Measurements from ENCODE around the gene GLI1. TPM values are rescaled to one million over a fixed set of nuclear protein-coding genes. Genes with fewer than 3 reads are reported as not detected.

The GLI1 gene
- total and polyA plus RNA-seq, 2 of the 13 experiments (the other 11 are each of a cell fraction or from before 2014, with no cell fraction given), result 0.09 to 0.20 TPM

GRCh38 chr12:57521525-57522010 lies 62.0 kb downstream of the GLI1 start:
- 2% methylated on average over 16 of the region's 17 CpGs for WGBS (ENCODE audit: low lambda C conversion rate)
- Histone ChIP-seq H3K27me3 (ENCODE audit: control insufficient read depth in 1 of 2, insufficient read depth in 2 of 2, low read length in 2 of 2) (no peaks in the 10 kb centered on the region; a peak in 1 of 5 replicates), H2AFZ (ENCODE audit: low read length) (no peak overlapping the region), H3K4me1 (ENCODE audit: insufficient read depth, low read length) (peaks cover 48% of the 10 kb centered on the region), H3K36me3 (replicated peaks in 1 of 2; ENCODE audit: control insufficient read depth in 1 of 2, insufficient read depth in 2 of 2, low read length in 2 of 2) (peaks cover 14 to 33% of the 10 kb centered on the region in 2 experiments), H3K9me3 (ENCODE audit: low read length) (no peaks in the 10 kb centered on the region), H3K79me2 (ENCODE audit: insufficient read depth, low read length) (peaks cover 39% of the 10 kb centered on the region), H3K9ac (ENCODE audit: insufficient read depth, low read depth, low read length) (peak overlapping the region; percentile 92), H3K4me2 (ENCODE audit: low read depth, low read length) (peak overlapping the region; percentile 93), H3K27ac (ENCODE audit: extremely low read length, insufficient read depth, low read length) (peak overlapping the region; percentile 86), H4K20me1 (ENCODE audit: insufficient read depth, low read length) (peaks cover 32% of the 10 kb centered on the region), H3K4me3 (replicated peaks in 1 of 3; ENCODE audit: insufficient read depth in 1 of 3, low read depth in 2 of 3, low read length in 3 of 3) (peak overlapping the region; percentile 59 to 93 (median 75))
- BruUV-seq (replicated peaks), result no TSS peak
- ATAC-seq (peak; percentile 48), DNase-seq (ENCODE audit: low spot score) (peak; percentile 72), FAIRE-seq (no peak)
- ChIA-PET POLR2A (interaction anchor here (1.4 to 7.8 kb wide), 9 partner anchors 9 to 89 kb away, joined by 4 to 90 read pairs (median 24); partner anchors contain the start of genes ARHGEF25, DCTN2 and INHBE), CTCF (ENCODE audit: low intra/inter-chr PET ratio, low total read pairs) (no interaction called here)
- in situ Hi-C loops (cut with HindIII; ENCODE audit: extremely low pct_ligation_motif_present, low pct_unique_long_range_greater_than_20kb), result no loop called here
- intact Hi-C loops (cut with micrococcal nuclease; ENCODE audit: unreplicated experiment), result loop anchor here (1.0 to 5.0 kb wide), 2 partner anchors 26 to 101 kb away; partner anchors contain the start of gene DCTN2
- TF ChIP-seq ZFP82 (CRISPR knock-in tag; IDR thresholded peaks at IDR 0.05; ENCODE audit: borderline replicate concordance) (no peak), SPEN (CRISPR knock-in tag; IDR thresholded peaks at IDR 0.05; ENCODE audit: low read depth) (peak; percentile 1; the same call in 1 of the 2 replicates), U2AF1 (optimal IDR thresholded peaks at IDR 0.05; ENCODE audit: low read depth, low read length) (no peak), ZFP41 (CRISPR knock-in tag; IDR thresholded peaks at IDR 0.05; ENCODE audit: borderline replicate concordance) (no peak), ZNF850 (CRISPR knock-in tag; conservative IDR thresholded peaks at IDR 0.05) (no peak)
- TF ChIP-seq, protein P1, sequence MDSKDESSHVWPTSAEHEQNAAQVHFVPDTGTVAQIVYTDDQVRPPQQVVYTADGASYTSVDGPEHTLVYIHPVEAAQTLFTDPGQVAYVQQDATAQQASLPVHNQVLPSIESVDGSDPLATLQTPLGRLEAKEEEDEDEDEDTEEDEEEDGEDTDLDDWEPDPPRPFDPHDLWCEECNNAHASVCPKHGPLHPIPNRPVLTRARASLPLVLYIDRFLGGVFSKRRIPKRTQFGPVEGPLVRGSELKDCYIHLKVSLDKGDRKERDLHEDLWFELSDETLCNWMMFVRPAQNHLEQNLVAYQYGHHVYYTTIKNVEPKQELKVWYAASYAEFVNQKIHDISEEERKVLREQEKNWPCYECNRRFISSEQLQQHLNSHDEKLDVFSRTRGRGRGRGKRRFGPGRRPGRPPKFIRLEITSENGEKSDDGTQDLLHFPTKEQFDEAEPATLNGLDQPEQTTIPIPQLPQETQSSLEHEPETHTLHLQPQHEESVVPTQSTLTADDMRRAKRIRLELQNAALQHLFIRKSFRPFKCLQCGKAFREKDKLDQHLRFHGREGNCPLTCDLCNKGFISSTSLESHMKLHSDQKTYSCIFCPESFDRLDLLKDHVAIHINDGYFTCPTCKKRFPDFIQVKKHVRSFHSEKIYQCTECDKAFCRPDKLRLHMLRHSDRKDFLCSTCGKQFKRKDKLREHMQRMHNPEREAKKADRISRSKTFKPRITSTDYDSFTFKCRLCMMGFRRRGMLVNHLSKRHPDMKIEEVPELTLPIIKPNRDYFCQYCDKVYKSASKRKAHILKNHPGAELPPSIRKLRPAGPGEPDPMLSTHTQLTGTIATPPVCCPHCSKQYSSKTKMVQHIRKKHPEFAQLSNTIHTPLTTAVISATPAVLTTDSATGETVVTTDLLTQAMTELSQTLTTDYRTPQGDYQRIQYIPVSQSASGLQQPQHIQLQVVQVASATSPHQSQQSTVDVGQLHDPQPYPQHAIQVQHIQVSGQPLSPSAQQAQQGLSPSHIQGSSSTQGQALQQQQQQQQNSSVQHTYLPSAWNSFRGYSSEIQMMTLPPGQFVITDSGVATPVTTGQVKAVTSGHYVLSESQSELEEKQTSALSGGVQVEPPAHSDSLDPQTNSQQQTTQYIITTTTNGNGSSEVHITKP (CRISPR knock-in tag; IDR thresholded peaks at IDR 0.05; ENCODE audit: low read depth), result no peak
- TF ChIP-seq, protein P2, sequence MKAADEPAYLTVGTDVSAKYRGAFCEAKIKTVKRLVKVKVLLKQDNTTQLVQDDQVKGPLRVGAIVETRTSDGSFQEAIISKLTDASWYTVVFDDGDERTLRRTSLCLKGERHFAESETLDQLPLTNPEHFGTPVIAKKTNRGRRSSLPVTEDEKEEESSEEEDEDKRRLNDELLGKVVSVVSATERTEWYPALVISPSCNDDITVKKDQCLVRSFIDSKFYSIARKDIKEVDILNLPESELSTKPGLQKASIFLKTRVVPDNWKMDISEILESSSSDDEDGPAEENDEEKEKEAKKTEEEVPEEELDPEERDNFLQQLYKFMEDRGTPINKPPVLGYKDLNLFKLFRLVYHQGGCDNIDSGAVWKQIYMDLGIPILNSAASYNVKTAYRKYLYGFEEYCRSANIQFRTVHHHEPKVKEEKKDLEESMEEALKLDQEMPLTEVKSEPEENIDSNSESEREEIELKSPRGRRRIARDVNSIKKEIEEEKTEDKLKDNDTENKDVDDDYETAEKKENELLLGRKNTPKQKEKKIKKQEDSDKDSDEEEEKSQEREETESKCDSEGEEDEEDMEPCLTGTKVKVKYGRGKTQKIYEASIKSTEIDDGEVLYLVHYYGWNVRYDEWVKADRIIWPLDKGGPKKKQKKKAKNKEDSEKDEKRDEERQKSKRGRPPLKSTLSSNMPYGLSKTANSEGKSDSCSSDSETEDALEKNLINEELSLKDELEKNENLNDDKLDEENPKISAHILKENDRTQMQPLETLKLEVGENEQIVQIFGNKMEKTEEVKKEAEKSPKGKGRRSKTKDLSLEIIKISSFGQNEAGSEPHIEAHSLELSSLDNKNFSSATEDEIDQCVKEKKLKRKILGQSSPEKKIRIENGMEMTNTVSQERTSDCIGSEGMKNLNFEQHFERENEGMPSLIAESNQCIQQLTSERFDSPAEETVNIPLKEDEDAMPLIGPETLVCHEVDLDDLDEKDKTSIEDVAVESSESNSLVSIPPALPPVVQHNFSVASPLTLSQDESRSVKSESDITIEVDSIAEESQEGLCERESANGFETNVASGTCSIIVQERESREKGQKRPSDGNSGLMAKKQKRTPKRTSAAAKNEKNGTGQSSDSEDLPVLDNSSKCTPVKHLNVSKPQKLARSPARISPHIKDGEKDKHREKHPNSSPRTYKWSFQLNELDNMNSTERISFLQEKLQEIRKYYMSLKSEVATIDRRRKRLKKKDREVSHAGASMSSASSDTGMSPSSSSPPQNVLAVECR (CRISPR knock-in tag; IDR thresholded peaks at IDR 0.05; ENCODE audit: borderline replicate concordance), result no peak
- TF ChIP-seq, protein P3, sequence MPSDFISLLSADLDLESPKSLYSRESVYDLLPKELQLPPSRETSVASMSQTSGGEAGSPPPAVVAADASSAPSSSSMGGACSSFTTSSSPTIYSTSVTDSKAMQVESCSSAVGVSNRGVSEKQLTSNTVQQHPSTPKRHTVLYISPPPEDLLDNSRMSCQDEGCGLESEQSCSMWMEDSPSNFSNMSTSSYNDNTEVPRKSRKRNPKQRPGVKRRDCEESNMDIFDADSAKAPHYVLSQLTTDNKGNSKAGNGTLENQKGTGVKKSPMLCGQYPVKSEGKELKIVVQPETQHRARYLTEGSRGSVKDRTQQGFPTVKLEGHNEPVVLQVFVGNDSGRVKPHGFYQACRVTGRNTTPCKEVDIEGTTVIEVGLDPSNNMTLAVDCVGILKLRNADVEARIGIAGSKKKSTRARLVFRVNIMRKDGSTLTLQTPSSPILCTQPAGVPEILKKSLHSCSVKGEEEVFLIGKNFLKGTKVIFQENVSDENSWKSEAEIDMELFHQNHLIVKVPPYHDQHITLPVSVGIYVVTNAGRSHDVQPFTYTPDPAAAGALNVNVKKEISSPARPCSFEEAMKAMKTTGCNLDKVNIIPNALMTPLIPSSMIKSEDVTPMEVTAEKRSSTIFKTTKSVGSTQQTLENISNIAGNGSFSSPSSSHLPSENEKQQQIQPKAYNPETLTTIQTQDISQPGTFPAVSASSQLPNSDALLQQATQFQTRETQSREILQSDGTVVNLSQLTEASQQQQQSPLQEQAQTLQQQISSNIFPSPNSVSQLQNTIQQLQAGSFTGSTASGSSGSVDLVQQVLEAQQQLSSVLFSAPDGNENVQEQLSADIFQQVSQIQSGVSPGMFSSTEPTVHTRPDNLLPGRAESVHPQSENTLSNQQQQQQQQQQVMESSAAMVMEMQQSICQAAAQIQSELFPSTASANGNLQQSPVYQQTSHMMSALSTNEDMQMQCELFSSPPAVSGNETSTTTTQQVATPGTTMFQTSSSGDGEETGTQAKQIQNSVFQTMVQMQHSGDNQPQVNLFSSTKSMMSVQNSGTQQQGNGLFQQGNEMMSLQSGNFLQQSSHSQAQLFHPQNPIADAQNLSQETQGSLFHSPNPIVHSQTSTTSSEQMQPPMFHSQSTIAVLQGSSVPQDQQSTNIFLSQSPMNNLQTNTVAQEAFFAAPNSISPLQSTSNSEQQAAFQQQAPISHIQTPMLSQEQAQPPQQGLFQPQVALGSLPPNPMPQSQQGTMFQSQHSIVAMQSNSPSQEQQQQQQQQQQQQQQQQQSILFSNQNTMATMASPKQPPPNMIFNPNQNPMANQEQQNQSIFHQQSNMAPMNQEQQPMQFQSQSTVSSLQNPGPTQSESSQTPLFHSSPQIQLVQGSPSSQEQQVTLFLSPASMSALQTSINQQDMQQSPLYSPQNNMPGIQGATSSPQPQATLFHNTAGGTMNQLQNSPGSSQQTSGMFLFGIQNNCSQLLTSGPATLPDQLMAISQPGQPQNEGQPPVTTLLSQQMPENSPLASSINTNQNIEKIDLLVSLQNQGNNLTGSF (CRISPR knock-in tag; IDR thresholded peaks at IDR 0.05), result no peak

Data from HepG2 (cell line).